Heart right ventricle (tissue), 16 donors: ENCODE data around the gene TRIP6. TPM values are rescaled to one million over a fixed set of nuclear protein-coding genes. Genes with fewer than 3 reads are reported as not detected.
A peak's percentile ranks its signal among the peaks of the same experiment; 100 is the strongest.

Source experiments
- ATAC-seq, 8 donors: fragments of 200-7000 bp; cut with Tn5 transposase; one replicate each; pipeline ENCODE4 v1.9.1; 2020; ENCODE audit warnings: mild to moderate bottlenecking in 8 of 8, moderate library complexity in 8 of 8, moderate number of reproducible peaks in 1 of 8
- DNase-seq, 2 donors: peaks; one replicate each; pipeline ENCODE4 v3.0.0-alpha.2; 2020
- H3K27ac ChIP-seq, 10 donors: fragments of 200-600 bp; sonication (generic) in 2 of 10; one replicate each; pipeline versions ENCODE4 v1.5.0 to v1.8.0; 2020 to 2022; ENCODE audit warnings: mild to moderate bottlenecking in 3 of 10
- H3K27me3 ChIP-seq, 7 donors: fragments of 200-600 bp; one replicate each; pipeline ENCODE4 v1.8.0; 2021 to 2022; ENCODE audit warnings: mild to moderate bottlenecking in 2 of 7
- H3K36me3 ChIP-seq, 9 donors: fragments of 200-600 bp; sonication (generic) in 1 of 9; one replicate each; pipeline versions ENCODE4 v1.5.0 to v1.8.0; 2020 to 2022; ENCODE audit warnings: mild to moderate bottlenecking in 2 of 9
- H3K4me1 ChIP-seq, 9 donors: fragments of 200-600 bp; sonication (generic) in 1 of 9; one replicate each; pipeline versions ENCODE4 v1.5.0 to v1.8.0; 2020 to 2022; ENCODE audit warnings: mild to moderate bottlenecking in 4 of 9
- H3K4me3 ChIP-seq, 10 donors: fragments of 200-600 bp; sonication (generic) in 2 of 10; one replicate each; pipeline versions ENCODE4 v1.5.0 to v1.8.0; 2020 to 2022; ENCODE audit warnings: mild to moderate bottlenecking in 7 of 10, moderate library complexity in 2 of 10
- H3K9me3 ChIP-seq, 11 donors: fragments of 200-600 bp in 10 of 11; sonication (generic) in 2 of 11; one replicate each; pipeline versions ENCODE4 v1.5.0 to v1.8.0; 2013 to 2022; ENCODE audit warnings: mild to moderate bottlenecking in 2 of 11, control low read depth in 1 of 11, moderate library complexity in 1 of 11
- CTCF ChIP-seq, 9 donors: fragments of 200-600 bp; sonication (generic) in 2 of 9; IDR thresholded peaks; one replicate each; pipeline versions ENCODE4 v1.5.0 to v1.8.0; 2021 to 2022; ENCODE audit warnings: antibody characterized with exemption in 9 of 9, mild to moderate bottlenecking in 5 of 9, moderate library complexity in 1 of 9
- WGBS, 2 donors: extraction: QIAGEN DNeasy Blood & Tissue Kit; methylation state at CpG; one replicate each; pipeline ENCODE4 v1.1.7; 2013; ENCODE audit warnings: inconsistent platforms in 1 of 2; 5-methylcytosine and 5-hydroxymethylcytosine counted together
- intact Hi-C, 10 donors: fragments of 100-400 bp; cut with DNase I; formaldehyde crosslinking; loops; one replicate each; pipeline versions ENCODE4 v1.11.1 to v1.14.2; 2022
- polyA plus RNA-seq, 2 donors: library from polyadenylated mRNA; stranded (reverse); fragments of 200-250 nt; gene quantifications; one replicate each; pipeline ENCODE4 v1.2.3, GENCODE V29; 2013
- total RNA-seq, 10 donors: library from RNA; stranded (reverse); fragmentation: NEBNext Ultra II Directional in 3 of 10; extraction: Animal tissue kit (Norgen Biotek cat#: 25700) in 3 of 10; gene quantifications; one replicate each; pipeline versions ENCODE4 v1.2.1 to v1.2.4, GENCODE V29; 2021 to 2023
- donor health status: Arrhythmogenic right ventricular cardiomyopathy.
- donor health status: ischemic (EF 13 %, LVEDD 7.1; RV severe dilation, severe dysfunction).
- donor health status: healthy with polysubstance abuse.
- donor health status: DM: no; HTN: yes; CAD: no.
- donor health status: DM: no; HTN: no; CAD: no.
- donor health status: ischemic (EF 25% LVEDD 6.9; RV normal size, moderate dysfunction).
- donor health status: ischemic (EF 25% LVEDD 5.7; RV mildly dilated, moderate dysfunction).
- donor health status: healthy.
- donor health status: DM: yes; HTN: yes; CAD: no.
- donor health status: Ischemic cardiomyopathy.
- donor health status: ischemic (EF 35%, LVEDD 5.7; RV mildly dilated, moderate dysfunction).
- donor health status: nonischemic (EF 11% LVEDD 7.7; RV severe dilation, severe dysfunction).
- donor health status: DM: yes; HTN: yes; CAD: no.
- donor health status: PGD.
- donor health status: ischemic (EF 29% LVEDD 5.4; RV normal size, mild dysfunction).
- donor health status: nonischemic (EF 23%, LVEDD 6.1; RV moderate dilation, normal function).

Gene TRIP6
- total and polyA plus RNA-seq, 12 donors = 13.0 to 26.3 (median 17.7) TPM

- peaks cover 11 to 36% (median 24%) of the 10 kb centered on the region in 9 donors for H3K4me1 ChIP-seq
- H3K9me3 ChIP-seq = no peaks in the 10 kb centered on the region
- ATAC-seq = no peak
- intact Hi-C loops = no loop called here
- H3K27ac ChIP-seq = peak overlapping the region in 1 of 10 donors; percentile 40
- no peak overlapping the region for H3K4me3 ChIP-seq
- no peak for TF ChIP-seq CTCF (IDR thresholded peaks at IDR 0.05)
- DNase-seq = no peak
- peaks cover 6 to 82% (median 67%) of the 10 kb centered on the region in 9 donors for H3K36me3 ChIP-seq
- WGBS, 2 donors = 88 to 91% methylated on average over 22 of the region's 22 CpGs
- peaks cover 0 to 1% (median 0%) of the 10 kb centered on the region in 7 donors for H3K27me3 ChIP-seq
These were observed 18.4 kb downstream of the TRIP6 start for GRCh38 chr7:100885440-100886141.

GRCh38 chr7:100886142-100886935 is 19.2 kb downstream of the TRIP6 start:
- H3K4me1 ChIP-seq = peaks cover 16 to 43% (median 31%) of the 10 kb centered on the region in 9 donors
- intact Hi-C loops = no loop called here
- no peaks in the 10 kb centered on the region for H3K9me3 ChIP-seq
- H3K36me3 ChIP-seq = peaks cover 6 to 75% (median 63%) of the 10 kb centered on the region in 9 donors
- H3K27me3 ChIP-seq = peaks cover 0 to 9% (median 0%) of the 10 kb centered on the region in 7 donors
- WGBS, 2 donors = 88 to 91% methylated on average over 27 of the region's 27 CpGs
- DNase-seq (no peak), ATAC-seq (no peak)
- peak overlapping the region in 2 of 10 donors; percentile 41 to 90 for H3K27ac ChIP-seq
- TF ChIP-seq CTCF (IDR thresholded peaks at IDR 0.05) = no peak
- H3K4me3 ChIP-seq = no peak overlapping the region

DNA sequence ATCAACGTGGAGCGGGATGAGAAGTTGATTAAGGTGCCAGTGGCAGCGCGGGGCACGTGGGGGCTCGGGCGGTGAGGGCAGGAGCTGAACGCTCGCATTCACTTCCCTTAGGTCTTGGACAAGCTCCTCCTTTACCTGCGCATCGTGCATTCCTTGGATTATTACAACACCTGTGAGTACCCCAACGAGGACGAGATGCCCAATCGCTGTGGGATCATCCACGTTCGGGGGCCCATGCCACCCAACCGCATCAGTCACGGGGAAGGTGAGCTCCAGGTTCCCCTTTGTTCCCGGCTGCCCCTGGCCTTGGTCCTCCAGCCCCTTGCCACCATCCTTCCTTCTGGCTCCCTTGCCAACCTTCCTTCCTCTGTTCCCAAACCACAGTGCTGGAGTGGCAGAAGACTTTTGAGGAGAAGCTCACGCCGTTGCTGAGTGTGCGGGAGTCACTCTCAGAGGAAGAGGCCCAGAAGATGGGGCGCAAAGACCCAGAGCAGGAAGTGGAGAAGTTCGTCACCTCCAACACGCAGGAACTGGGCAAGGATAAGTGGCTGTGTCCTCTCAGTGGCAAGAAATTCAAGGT is 19.8 kb downstream of the TRIP6 start:
- Histone ChIP-seq H3K9me3 (no peaks in the 10 kb centered on the region), H3K27ac (peak overlapping the region in 3 of 10 donors; percentile 40 to 90 (median 41)), H3K27me3 (peaks cover 0 to 16% (median 0%) of the 10 kb centered on the region in 7 donors), H3K36me3 (peaks cover 6 to 68% (median 56%) of the 10 kb centered on the region in 9 donors), H3K4me1 (peaks cover 16 to 45% (median 31%) of the 10 kb centered on the region in 9 donors), H3K4me3 (peak overlapping the region in 1 of 10 donors; percentile 30)
- TF ChIP-seq CTCF (IDR thresholded peaks at IDR 0.05) = no peak
- no peak for DNase-seq
- no peak for ATAC-seq
- intact Hi-C loops = no loop called here
- WGBS, 2 donors = 84% methylated on average over 25 of the region's 25 CpGs
